HG02981 (cell line): ENCODE results near the gene TTC23.
"Not testable (repeated sequence)": the region's sequence is repeated elsewhere in the genome, so short reads cannot be mapped to it uniquely, and the experiment has no call there.

ENCODE experiments used
- ATAC-seq: cut with Tn5 transposase; IDR thresholded peaks from one replicate; pipeline ENCODE4 v1.9.1; 2021; ENCODE audit warnings: mild to moderate bottlenecking, moderate library complexity; ENCODE audit not compliant: unreplicated experiment

Gene TTC23

GRCh38 chr15:99122831-99123712 is 126.3 kb downstream of the TTC23 start:
- no peak for ATAC-seq

- no peak for ATAC-seq
Measured at GRCh38 chr15:99121691-99122410, 127.5 kb downstream of the TTC23 start.

- no peak for ATAC-seq
Measured at GRCh38 chr15:99121207-99121606, 128.2 kb downstream of the TTC23 start.

- ATAC-seq: no peak
Measured at GRCh38 chr15:99120050-99120777, 129.2 kb downstream of the TTC23 start.

GRCh38 chr15:99118801-99119546 is 130.4 kb downstream of the TTC23 start:
- ATAC-seq: no peak

- no peak for ATAC-seq
Measured at GRCh38 chr15:99118258-99118632, 131.1 kb downstream of the TTC23 start.

GRCh38 chr15:99117563-99118257 is 131.7 kb downstream of the TTC23 start:
- no peak for ATAC-seq

GRCh38 chr15:99117111-99117510 is 132.3 kb downstream of the TTC23 start:
- ATAC-seq: no peak

- no peak for ATAC-seq
Measured at GRCh38 chr15:99115300-99116215, 133.8 kb downstream of the TTC23 start.

GRCh38 chr15:99114511-99115299 is 134.7 kb downstream of the TTC23 start:
- no peak for ATAC-seq

- no peak for ATAC-seq
Measured at GRCh38 chr15:99113547-99114271, 135.7 kb downstream of the TTC23 start.

- ATAC-seq: not testable (repeated sequence)
Measured at GRCh38 chr15:99111641-99112040, 137.7 kb downstream of the TTC23 start.

- ATAC-seq: no peak
Measured at GRCh38 chr15:99110581-99111320, 138.6 kb downstream of the TTC23 start.

- ATAC-seq: no peak
Measured at GRCh38 chr15:99110093-99110492, 139.3 kb downstream of the TTC23 start.

GRCh38 chr15:99109555-99110021 is 139.8 kb downstream of the TTC23 start:
- ATAC-seq: no peak

GRCh38 chr15:99108993-99109392 is 140.4 kb downstream of the TTC23 start:
- ATAC-seq: no peak
